SU-DHL-6 (cell line): ENCODE data around the gene TGM6.
A peak's percentile ranks its signal among the peaks of the same experiment; 100 is the strongest.

Source experiments
- H2AFZ ChIP-seq: fragments of 200-600 bp; sonication (generic); 2 replicates; pipeline ENCODE4 v1.6.1; 2014; ENCODE audit warnings: low read depth, mild to moderate bottlenecking, moderate library complexity, mixed read lengths, antibody characterized with exemption, low read length; ENCODE audit not compliant: severe bottlenecking
- H3F3A ChIP-seq: fragments of 200-600 bp; shearing (Covaris generic); 2 replicates; pipeline ENCODE4 v1.6.0; 2016; ENCODE audit warnings: antibody characterized with exemption, mild to moderate bottlenecking; ENCODE audit not compliant: insufficient read depth
- H3K27ac ChIP-seq: fragments of 200-600 bp; sonication (generic); 2 replicates; pipeline ENCODE4 v1.5.1; 2016; ENCODE audit warnings: low read depth, mild to moderate bottlenecking, low read length, moderate library complexity, mixed read lengths
- H3K27me3 ChIP-seq: fragments of 200-600 bp; sonication (generic), shearing (Covaris generic); 2 replicates; pipeline ENCODE4 v1.6.0; 2014; ENCODE audit warnings: mild to moderate bottlenecking, low read length
- H3K36me3 ChIP-seq: fragments of 200-600 bp; sonication (generic); 2 replicates; pipeline ENCODE4 v1.6.1; 2014; ENCODE audit warnings: mild to moderate bottlenecking, low read length, mixed read lengths
- H3K4me2 ChIP-seq: fragments of 300-600, 200-600 bp; shearing (Covaris generic), sonication (generic); 2 replicates; pipeline ENCODE4 v1.6.0; 2014; ENCODE audit warnings: low read length, low read depth, mild to moderate bottlenecking; ENCODE audit not compliant: poor library complexity, severe bottlenecking
- H3K4me3 ChIP-seq: fragments of 200-600 bp; sonication (generic); 2 replicates; pipeline ENCODE4 v1.5.1; 2014; ENCODE audit warnings: antibody characterized with exemption, low read length, mild to moderate bottlenecking, mixed read lengths; ENCODE audit not compliant: insufficient read depth, poor library complexity, severe bottlenecking
- H3K79me2 ChIP-seq: fragments of 200-600 bp; sonication (generic); 2 replicates; pipeline ENCODE4 v1.6.1; 2014; ENCODE audit warnings: mild to moderate bottlenecking, low read length, moderate library complexity; ENCODE audit not compliant: insufficient read depth
- H3K9ac ChIP-seq: fragments of 200-600 bp; sonication (generic); 2 replicates; pipeline ENCODE4 v1.7.0; 2014; ENCODE audit warnings: mild to moderate bottlenecking, low read length
- H3K9me2 ChIP-seq: fragments of 200-600 bp; sonication (generic); replicated peaks from 2 replicates; pipeline ENCODE4 v1.6.1; 2014; ENCODE audit warnings: low read length; ENCODE audit not compliant: insufficient read depth
- H3K9me3 ChIP-seq: fragments of 200-600 bp; sonication (generic); 2 replicates; pipeline ENCODE4 v1.6.1; 2014; ENCODE audit warnings: low read length, mixed read lengths; ENCODE audit not compliant: insufficient read depth
- H4K20me1 ChIP-seq: fragments of 200-600 bp; sonication (generic); 2 replicates; pipeline ENCODE4 v1.6.1; 2014; ENCODE audit warnings: low read depth, mild to moderate bottlenecking, antibody characterized with exemption, low read length, moderate library complexity, mixed read lengths
- EZH2phosphoT487 ChIP-seq: fragments of 200-600 bp; sonication (generic), shearing (Covaris generic); conservative IDR thresholded peaks from 2 replicates; pipeline ENCODE4 v1.6.1; 2018; ENCODE audit warnings: mild to moderate bottlenecking, antibody characterized with exemption, low read length, moderate library complexity, mixed read lengths
- TF ChIP-seq, protein P1 (sequence below): fragments of 200-600 bp; sonication (generic); IDR thresholded peaks from one replicate; pipeline ENCODE4 v1.5.1; 2017; ENCODE audit warnings: antibody characterized with exemption, mild to moderate bottlenecking, low read length, moderate library complexity; ENCODE audit not compliant: insufficient read depth, poor library complexity, severe bottlenecking

TGM6 gene

DNA sequence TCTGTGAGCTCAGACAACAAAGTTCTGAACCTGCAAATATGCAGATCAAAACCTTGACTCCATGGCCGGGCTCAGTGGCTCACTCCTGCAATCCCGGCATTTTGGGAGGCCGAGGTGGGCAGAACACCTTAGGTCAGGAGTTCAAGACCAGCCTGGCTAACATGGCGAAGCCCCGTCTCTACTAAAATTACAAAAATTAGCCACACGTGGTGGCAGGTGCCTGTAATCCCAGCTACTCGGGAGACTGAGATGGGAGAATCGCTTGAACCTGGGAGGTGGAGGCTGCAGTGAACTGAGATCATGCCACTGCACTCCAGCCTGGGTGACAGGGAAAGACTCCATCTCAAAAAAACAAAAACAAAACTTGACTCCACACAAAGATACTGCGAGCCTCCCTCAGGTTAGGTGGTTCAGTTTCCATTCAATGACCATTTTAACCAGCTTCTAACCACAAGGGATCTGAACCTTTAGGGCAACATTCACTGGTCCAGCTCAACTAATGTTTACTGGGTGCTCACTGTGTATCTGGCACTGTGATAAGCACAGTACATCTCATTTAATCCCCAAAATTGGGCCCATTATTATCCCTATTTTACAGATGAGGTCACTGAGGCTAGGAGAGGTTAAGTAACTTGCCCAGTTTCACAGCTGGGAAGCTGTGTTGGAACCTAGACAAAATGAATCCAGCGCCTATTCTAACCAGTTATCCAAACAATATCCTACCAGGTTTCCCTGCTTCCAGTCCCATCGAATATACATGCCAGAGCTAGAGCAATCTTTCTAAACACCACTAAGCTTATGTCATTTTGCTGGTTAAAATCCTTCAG lies 88.1 kb downstream of the TGM6 start:
- Histone ChIP-seq H3K9me2 (no peaks in the 10 kb centered on the region), H2AFZ (no peak overlapping the region), H3K4me2 (peak overlapping the region; percentile 90), H3K27me3 (no peaks in the 10 kb centered on the region), H3K27ac (no peak overlapping the region), H3K9ac (peak overlapping the region; percentile 91), H3F3A (peaks cover 26% of the 10 kb centered on the region), H3K36me3 (peaks cover 56% of the 10 kb centered on the region), H4K20me1 (peaks cover 51% of the 10 kb centered on the region), H3K79me2 (peaks cover 56% of the 10 kb centered on the region), H3K9me3 (no peaks in the 10 kb centered on the region), H3K4me3 (peak overlapping the region; percentile 85)
- TF ChIP-seq EZH2phosphoT487, result no peak
- TF ChIP-seq, protein P1, sequence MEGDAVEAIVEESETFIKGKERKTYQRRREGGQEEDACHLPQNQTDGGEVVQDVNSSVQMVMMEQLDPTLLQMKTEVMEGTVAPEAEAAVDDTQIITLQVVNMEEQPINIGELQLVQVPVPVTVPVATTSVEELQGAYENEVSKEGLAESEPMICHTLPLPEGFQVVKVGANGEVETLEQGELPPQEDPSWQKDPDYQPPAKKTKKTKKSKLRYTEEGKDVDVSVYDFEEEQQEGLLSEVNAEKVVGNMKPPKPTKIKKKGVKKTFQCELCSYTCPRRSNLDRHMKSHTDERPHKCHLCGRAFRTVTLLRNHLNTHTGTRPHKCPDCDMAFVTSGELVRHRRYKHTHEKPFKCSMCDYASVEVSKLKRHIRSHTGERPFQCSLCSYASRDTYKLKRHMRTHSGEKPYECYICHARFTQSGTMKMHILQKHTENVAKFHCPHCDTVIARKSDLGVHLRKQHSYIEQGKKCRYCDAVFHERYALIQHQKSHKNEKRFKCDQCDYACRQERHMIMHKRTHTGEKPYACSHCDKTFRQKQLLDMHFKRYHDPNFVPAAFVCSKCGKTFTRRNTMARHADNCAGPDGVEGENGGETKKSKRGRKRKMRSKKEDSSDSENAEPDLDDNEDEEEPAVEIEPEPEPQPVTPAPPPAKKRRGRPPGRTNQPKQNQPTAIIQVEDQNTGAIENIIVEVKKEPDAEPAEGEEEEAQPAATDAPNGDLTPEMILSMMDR, result no peak

DNA sequence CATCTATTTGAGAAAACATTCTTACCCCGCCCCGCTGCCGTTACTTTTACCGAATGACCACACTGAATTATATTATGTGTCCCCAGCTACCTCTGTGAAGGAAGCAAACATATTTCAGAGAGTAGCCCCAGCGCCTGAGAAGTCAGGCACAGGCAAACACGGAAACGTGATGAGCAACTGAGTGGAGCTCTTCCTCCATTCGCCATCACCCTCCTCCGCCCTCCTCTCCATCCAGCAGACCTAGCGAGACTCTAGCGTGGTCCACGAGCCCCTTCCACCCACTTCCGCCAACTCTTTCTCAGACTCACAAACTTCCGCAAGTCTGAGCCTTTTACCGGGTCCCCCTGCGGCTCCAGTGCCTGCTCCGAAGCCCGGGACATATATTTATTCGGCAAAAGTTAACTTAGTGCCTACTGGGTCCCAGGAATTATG lies 89.3 kb downstream of the TGM6 start:
- Histone ChIP-seq H3K4me3 (peak overlapping the region; percentile 85), H3K27ac (peak overlapping the region; percentile 91), H3K9me3 (no peaks in the 10 kb centered on the region), H2AFZ (no peak overlapping the region), H3K9ac (peak overlapping the region; percentile 91), H3K4me2 (peak overlapping the region; percentile 90), H4K20me1 (peaks cover 41% of the 10 kb centered on the region), H3K36me3 (peaks cover 43% of the 10 kb centered on the region), H3K79me2 (peaks cover 55% of the 10 kb centered on the region), H3K9me2 (no peaks in the 10 kb centered on the region), H3K27me3 (no peaks in the 10 kb centered on the region), H3F3A (peaks cover 22% of the 10 kb centered on the region)
- no peak for TF ChIP-seq EZH2phosphoT487
- TF ChIP-seq, protein P1, result no peak

DNA sequence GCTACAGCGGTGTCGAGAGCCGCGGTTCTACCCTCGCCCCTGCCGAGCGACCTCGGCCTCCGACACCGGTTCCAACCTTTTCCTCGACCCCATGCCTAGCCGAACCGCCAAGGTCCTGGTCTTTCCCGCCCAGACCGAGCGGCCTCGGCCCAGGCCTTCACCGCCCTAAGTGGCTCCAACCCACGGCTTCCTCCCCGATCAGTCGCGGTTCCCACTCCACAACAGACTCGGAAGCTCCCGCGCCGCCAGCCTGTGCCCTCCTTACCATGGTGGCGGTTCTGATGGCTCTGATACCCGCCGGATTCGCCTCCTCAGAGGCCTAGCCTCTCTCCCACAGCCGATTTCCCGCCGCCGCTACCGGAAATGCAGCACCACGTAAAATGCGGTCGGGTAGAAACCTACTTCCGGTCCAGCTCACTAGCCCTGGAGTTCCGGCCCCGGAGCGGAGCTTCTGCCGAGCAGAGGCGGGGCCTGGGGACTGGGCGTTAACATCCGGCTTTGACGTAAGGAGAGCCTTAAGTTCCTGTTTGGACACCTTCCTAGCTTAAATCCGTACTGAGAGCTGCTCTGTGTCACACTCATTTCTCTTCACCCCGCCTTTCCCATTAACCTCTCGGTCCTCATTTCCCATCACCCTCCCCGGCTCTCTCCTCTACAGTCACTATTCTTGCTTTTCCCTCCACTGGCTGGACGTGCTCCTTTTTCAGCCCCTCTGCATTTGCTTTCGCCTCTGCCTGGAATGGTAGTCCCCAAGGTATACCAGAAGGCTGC lies 89.9 kb downstream of the TGM6 start, which contains the start of gene SNRPB:
Gene SNRPB, minus strand, starts transcription at position 367 of the 771 bp plus-strand sequence. Its CDS starts 99 bp downstream, at position 268.
- Histone ChIP-seq H3K4me3 (peak within 1 kb of the TSS; percentile 85), H3K79me2 (peaks cover 49% of the 10 kb centered on the region), H3F3A (peaks cover 22% of the 10 kb centered on the region), H3K9ac (peak within 1 kb of the TSS; percentile 91), H3K9me3 (no peaks in the 10 kb centered on the region), H3K27ac (peak within 1 kb of the TSS; percentile 91), H3K27me3 (no peaks in the 10 kb centered on the region), H3K4me2 (peak within 1 kb of the TSS; percentile 93), H3K9me2 (no peaks in the 10 kb centered on the region), H4K20me1 (peaks cover 37% of the 10 kb centered on the region), H3K36me3 (peaks cover 38% of the 10 kb centered on the region), H2AFZ (peak within 1 kb of the TSS; percentile 42)
- no peak for TF ChIP-seq EZH2phosphoT487
- TF ChIP-seq, protein P1, result no peak
